PC-3 (cell line): ENCODE measurements around the gene LRRN4CL. TPM values are rescaled to one million over a fixed set of nuclear protein-coding genes. Genes with fewer than 3 reads are reported as not detected.

ENCODE experiments used
- ATAC-seq: fragments of 200-7000 bp; cut with Tn5 transposase; 2 replicates; pipeline ENCODE4 v1.9.1; 2020; ENCODE audit warnings: mild to moderate bottlenecking, moderate library complexity
- BruUV-seq: library from RNA; stranded (reverse); fragments of 400-500 nt; replicated peaks from 2 replicates; lab custom pipeline; 2021; lab: Mats Ljungman, UMichigan
- CTCF ChIA-PET: fragments of 300-600 bp; sonication (Branson Sonifier 250); formaldehyde crosslinking; loops from one replicate; lab custom pipeline; 2022; ENCODE audit warnings: antibody characterized with exemption; lab: Charles Lee
- POLR2A ChIA-PET: fragments of 300-600 bp; sonication (Branson Sonifier 250); formaldehyde crosslinking; loops from one replicate; lab custom pipeline; 2022; ENCODE audit warnings: antibody characterized with exemption; ENCODE audit not compliant: unreplicated experiment; lab: Charles Lee
- DNase-seq: peaks from one replicate; pipeline ENCODE4 v3.0.0-alpha.2; 2015
- H2AFZ ChIP-seq: fragments of 300-600 bp; sonication (generic); 2 replicates; pipeline ENCODE4 v1.6.0; 2016; ENCODE audit warnings: antibody characterized with exemption, low read length
- H3F3A ChIP-seq: fragments of 300-600 bp; sonication (generic); one replicate; pipeline ENCODE4 v1.6.0; 2017; ENCODE audit warnings: antibody characterized with exemption, low read length, control low read depth, mild to moderate bottlenecking; ENCODE audit not compliant: unreplicated experiment
- H3K27ac ChIP-seq: fragments of 300-600 bp; sonication (generic); 2 replicates; pipeline ENCODE4 v1.5.1; 2016; ENCODE audit warnings: mild to moderate bottlenecking, low read length
- H3K27me3 ChIP-seq: fragments of 300-600 bp; sonication (generic); 2 replicates; pipeline ENCODE4 v1.6.1; 2016; ENCODE audit warnings: low read length, mixed read lengths
- H3K36me3 ChIP-seq: fragments of 300-600 bp; sonication (generic); 2 replicates; pipeline ENCODE4 v1.6.1; 2016; ENCODE audit warnings: low read depth, mixed run types, low read length, mixed read lengths
- H3K4me1 ChIP-seq: fragments of 300-600 bp; sonication (generic); 2 replicates; pipeline ENCODE4 v1.5.1; 2016; ENCODE audit warnings: low read length; ENCODE audit not compliant: insufficient read depth
- H3K4me2 ChIP-seq: fragments of 300-600 bp; sonication (generic); 2 replicates; pipeline ENCODE4 v1.6.0; 2016; ENCODE audit warnings: low read length
- H3K4me3 ChIP-seq: fragments of 300-600 bp; sonication (generic); 2 replicates; pipeline ENCODE4 v1.5.1; 2016; ENCODE audit warnings: mild to moderate bottlenecking, low read length, mixed read lengths
- H3K79me2 ChIP-seq: fragments of 300-600 bp; sonication (generic); 2 replicates; pipeline ENCODE4 v1.6.1; 2017; ENCODE audit warnings: low read length, mixed read lengths
- H3K9ac ChIP-seq: fragments of 300-600 bp; sonication (generic); 2 replicates; pipeline ENCODE4 v1.6.0; 2016; ENCODE audit warnings: mild to moderate bottlenecking, low read length
- H3K9me2 ChIP-seq: fragments of 300-600 bp; sonication (generic); replicated peaks from 2 replicates; pipeline ENCODE4 v1.6.1; 2016; ENCODE audit warnings: mixed run types, low read length, mixed read lengths
- H3K9me3 ChIP-seq: fragments of 300-600 bp; sonication (generic); 2 replicates; pipeline ENCODE4 v1.6.1; 2016; ENCODE audit warnings: low read length, mixed read lengths
- H4K20me1 ChIP-seq: fragments of 300-600 bp; sonication (generic); 2 replicates; pipeline ENCODE4 v1.6.1; 2016; ENCODE audit warnings: low read length, mixed read lengths
- EZH2 ChIP-seq: fragments of 300-600 bp; sonication (generic); IDR thresholded peaks from one replicate; pipeline ENCODE4 v1.6.1; 2017; ENCODE audit warnings: antibody characterized with exemption, mild to moderate bottlenecking, low read length; ENCODE audit not compliant: unreplicated experiment
- EZH2phosphoT487 ChIP-seq: fragments of 300-600 bp; sonication (generic); IDR thresholded peaks from 2 replicates; pipeline ENCODE4 v1.6.1; 2018; ENCODE audit warnings: mild to moderate bottlenecking, antibody characterized with exemption, low read length, borderline replicate concordance
- intact Hi-C: fragments of 100-400 bp; cut with micrococcal nuclease; formaldehyde crosslinking; loops from 2 replicates; pipeline ENCODE4 v1.9.0; 2023
- total RNA-seq: library from RNA; depleted of rRNA; stranded (reverse); fragments of >200 nt; gene quantifications from 2 replicates; pipeline ENCODE4 v1.2.3, GENCODE V29; 2014
- TF ChIP-seq, protein P1 (sequence below): fragments of 300-600 bp; sonication (generic); conservative IDR thresholded peaks from 2 replicates; pipeline ENCODE4 v1.5.1; 2017; ENCODE audit warnings: antibody characterized with exemption, low read depth, mild to moderate bottlenecking, low read length

Gene LRRN4CL
- total RNA-seq, 1 experiment from 2014 or later: 0.51 TPM

DNA sequence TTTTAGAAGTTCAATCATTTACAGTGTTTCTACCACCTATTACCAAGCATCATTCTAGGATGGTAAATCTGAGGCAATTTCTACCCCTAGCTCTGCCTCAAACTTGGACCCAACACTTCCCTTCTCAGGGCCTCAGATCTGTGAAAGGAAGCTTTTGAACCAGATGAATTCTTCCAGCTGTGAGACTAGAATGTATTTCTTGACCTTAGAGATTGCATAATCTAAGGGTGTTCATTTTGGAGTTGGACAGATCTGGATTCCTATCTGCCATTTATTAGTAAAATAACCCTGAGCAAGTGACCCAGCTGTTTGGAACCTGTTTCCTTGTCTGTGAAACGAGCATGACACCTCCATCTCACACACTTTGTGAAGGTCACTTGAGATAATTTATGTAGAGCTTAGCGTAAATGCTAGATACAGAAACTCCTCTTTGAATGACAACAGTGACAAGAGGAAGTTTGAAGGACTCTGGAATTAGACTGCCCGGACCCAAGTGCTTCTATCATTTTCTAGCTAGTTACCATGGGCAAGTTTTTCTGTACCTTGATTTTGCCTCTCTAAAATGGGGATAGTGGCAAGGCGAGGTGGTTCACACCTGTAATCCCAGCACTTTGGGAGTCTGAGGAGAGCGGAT is 32.4 kb downstream of the LRRN4CL start:
- Histone ChIP-seq H3K9me3 (no peaks in the 10 kb centered on the region), H3K79me2 (peaks cover 12% of the 10 kb centered on the region), H3K27me3 (no peaks in the 10 kb centered on the region), H3K4me1 (peaks cover 6% of the 10 kb centered on the region), H3K4me2 (no peak overlapping the region), H3F3A (no peaks in the 10 kb centered on the region), H2AFZ (no peak overlapping the region), H3K9me2 (no peaks in the 10 kb centered on the region), H3K27ac (no peak overlapping the region), H3K4me3 (no peak overlapping the region), H4K20me1 (no peaks in the 10 kb centered on the region), H3K9ac (no peak overlapping the region), H3K36me3 (no peaks in the 10 kb centered on the region)
- no peak for TF ChIP-seq EZH2phosphoT487
- TF ChIP-seq, protein P1, sequence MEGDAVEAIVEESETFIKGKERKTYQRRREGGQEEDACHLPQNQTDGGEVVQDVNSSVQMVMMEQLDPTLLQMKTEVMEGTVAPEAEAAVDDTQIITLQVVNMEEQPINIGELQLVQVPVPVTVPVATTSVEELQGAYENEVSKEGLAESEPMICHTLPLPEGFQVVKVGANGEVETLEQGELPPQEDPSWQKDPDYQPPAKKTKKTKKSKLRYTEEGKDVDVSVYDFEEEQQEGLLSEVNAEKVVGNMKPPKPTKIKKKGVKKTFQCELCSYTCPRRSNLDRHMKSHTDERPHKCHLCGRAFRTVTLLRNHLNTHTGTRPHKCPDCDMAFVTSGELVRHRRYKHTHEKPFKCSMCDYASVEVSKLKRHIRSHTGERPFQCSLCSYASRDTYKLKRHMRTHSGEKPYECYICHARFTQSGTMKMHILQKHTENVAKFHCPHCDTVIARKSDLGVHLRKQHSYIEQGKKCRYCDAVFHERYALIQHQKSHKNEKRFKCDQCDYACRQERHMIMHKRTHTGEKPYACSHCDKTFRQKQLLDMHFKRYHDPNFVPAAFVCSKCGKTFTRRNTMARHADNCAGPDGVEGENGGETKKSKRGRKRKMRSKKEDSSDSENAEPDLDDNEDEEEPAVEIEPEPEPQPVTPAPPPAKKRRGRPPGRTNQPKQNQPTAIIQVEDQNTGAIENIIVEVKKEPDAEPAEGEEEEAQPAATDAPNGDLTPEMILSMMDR: no peak
- TF ChIP-seq EZH2: no peak
- BruUV-seq: no TSS peak
- DNase-seq (no peak), ATAC-seq (no peak)
- intact Hi-C loops: no loop called here
- POLR2A ChIA-PET: interaction anchor here (0.5 to 0.8 kb wide), 2 partner anchors 8 to 143 kb away, joined by 7 to 8 read pairs; partner anchors contain the start of genes C11orf98 and CSKMT
- CTCF ChIA-PET: no interaction called here

DNA sequence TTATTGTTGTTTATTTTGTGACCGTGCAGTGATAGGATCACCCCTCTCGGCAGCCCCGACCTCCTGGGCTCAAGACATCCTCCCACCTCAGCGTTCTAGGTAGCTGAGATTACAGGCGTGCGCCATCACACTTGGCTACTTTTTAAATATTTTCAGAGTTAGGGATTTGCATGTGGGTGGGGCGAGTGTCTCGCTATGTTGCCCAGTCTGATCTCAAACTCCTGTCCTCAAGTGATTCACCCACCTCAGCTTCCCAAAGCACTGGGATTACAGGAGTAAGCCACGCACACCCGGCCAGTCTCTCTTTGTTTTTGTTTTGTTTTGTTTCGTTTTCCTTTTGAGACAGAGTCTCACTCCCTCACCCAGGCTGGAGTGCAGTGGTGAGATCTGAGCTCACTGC is 35.0 kb downstream of the LRRN4CL start:
- Histone ChIP-seq H3K9me2 (no peaks in the 10 kb centered on the region), H4K20me1 (no peaks in the 10 kb centered on the region), H2AFZ (no peak overlapping the region), H3K4me2 (no peak overlapping the region), H3K36me3 (peaks cover 6% of the 10 kb centered on the region; the same call in 1 of the 2 replicates), H3K27me3 (no peaks in the 10 kb centered on the region), H3K79me2 (peaks cover 26% of the 10 kb centered on the region), H3K9ac (no peak overlapping the region), H3K4me1 (peaks cover 11% of the 10 kb centered on the region), H3K27ac (no peak overlapping the region), H3F3A (no peaks in the 10 kb centered on the region), H3K9me3 (no peaks in the 10 kb centered on the region), H3K4me3 (no peak overlapping the region)
- intact Hi-C loops: loop anchor here (5.0 kb wide), 1 partner anchor 62 kb away; the partner anchor contains the start of gene TUT1
- CTCF ChIA-PET: no interaction called here
- POLR2A ChIA-PET: no interaction called here
- ATAC-seq (no peak), DNase-seq (no peak)
- TF ChIP-seq EZH2 (no peak), EZH2phosphoT487 (no peak)
- TF ChIP-seq, protein P1: no peak
- no TSS peak for BruUV-seq
